GM18858 (cell line): Measurements from ENCODE around the gene MRGPRX3.

ENCODE experiments used
- ATAC-seq: cut with Tn5 transposase; IDR thresholded peaks from one replicate; pipeline ENCODE4 v1.9.1; 2021; ENCODE audit not compliant: unreplicated experiment

The MRGPRX3 gene

DNA sequence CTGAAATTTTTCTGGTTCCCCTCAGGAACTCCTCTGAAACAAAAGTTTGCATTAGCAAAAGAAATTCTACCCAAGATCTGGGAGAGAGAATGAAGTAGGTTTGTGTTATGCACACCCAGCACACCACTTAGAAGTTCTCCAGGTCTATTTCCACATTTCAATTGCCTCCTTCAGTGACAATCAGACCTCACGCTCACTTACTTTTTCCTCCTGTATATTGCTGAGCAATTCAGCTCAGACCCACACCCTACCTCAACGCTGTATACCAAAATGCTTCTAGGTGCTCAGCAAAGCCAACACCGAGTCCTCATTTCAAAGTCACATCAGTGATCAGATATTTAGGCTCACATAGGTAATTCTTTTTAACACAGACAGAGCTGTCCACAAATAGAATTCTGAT, 19.2 kb downstream of the MRGPRX3 start:
- no peak for ATAC-seq

DNA sequence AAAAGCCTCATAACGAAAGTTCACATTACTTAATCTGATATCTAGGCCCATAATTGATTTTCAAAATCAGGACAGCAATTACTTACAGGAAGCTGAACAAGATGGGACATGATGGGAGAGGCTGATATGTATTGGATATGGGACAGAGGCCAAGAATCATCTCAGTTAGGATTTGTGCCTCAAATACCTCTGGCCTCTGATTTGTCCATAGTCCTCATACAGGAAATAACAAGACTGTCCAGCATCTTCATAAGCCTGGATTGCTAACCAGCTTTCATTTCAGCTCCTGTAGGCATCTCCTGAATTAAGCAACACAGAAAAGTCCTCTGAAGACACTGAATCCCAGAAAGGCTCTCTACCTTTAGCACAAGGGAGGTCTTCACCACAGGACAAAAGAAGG, 36.0 kb downstream of the MRGPRX3 start:
- no peak for ATAC-seq

DNA sequence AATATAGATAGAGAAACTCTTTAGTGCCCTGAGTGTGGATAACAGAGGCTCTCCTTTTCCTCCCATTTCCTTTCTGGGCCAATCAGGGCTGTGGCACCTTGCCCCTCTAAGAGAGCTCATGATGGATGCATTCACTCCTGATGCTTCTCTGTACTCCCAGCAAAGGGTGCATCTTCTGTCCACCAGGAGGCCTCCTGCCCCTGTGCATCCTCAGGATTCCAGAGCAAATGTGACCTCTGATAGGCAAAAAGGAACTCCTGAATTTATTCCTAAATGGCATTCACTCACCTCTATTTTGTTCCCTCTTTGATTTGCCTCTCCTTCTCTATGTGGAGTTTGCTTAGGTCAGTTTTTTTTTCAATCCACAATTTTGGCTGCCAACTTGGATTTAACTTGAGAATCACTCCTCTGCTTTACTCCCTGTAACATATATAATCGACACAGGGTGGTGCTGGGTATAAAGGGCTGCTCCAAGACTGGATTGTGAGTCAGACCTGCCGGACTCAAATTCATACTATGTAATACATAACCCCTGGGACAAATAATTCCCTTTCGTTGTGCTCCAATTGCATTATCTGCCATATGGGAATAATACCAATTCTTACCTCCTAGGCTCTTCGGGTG, 39.1 kb downstream of the MRGPRX3 start:
- no peak for ATAC-seq

DNA sequence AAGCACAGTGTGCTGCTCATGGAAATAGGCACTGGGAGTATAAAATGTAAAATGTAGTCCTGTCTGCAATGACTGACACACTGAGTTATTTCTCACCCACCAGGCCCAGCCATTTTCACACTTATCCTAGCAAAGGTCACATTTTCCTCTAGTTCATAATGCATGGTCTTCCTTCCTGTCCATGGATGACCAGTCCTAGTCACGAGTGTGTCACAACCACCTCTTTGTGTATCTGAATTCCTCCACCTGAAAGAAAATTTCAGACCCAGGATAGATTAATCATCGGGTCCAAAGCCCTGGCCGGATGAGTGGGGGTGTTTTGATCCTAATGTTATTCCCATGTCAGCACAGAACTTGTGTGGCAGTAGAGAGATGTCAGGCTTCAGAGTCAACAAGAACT, 40.3 kb downstream of the MRGPRX3 start, which contains the start of gene MRGPRX4:
Gene MRGPRX4 (plus strand): TSS at position 172 of the 400 bp plus-strand sequence. CDS start 420 bp downstream, outside the sequence.
- no peak for ATAC-seq

DNA sequence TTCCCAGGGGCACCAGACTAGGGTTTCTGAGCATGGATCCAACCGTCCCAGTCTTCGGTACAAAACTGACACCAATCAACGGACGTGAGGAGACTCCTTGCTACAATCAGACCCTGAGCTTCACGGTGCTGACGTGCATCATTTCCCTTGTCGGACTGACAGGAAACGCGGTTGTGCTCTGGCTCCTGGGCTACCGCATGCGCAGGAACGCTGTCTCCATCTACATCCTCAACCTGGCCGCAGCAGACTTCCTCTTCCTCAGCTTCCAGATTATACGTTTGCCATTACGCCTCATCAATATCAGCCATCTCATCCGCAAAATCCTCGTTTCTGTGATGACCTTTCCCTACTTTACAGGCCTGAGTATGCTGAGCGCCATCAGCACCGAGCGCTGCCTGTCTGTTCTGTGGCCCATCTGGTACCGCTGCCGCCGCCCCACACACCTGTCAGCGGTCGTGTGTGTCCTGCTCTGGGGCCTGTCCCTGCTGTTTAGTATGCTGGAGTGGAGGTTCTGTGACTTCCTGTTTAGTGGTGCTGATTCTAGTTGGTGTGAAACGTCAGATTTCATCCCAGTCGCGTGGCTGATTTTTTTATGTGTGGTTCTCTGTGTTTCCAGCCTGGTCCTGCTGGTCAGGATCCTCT, 41.0 kb downstream of the MRGPRX3 start:
- ATAC-seq, result no peak
